GM15510 (cell line): ENCODE results near the gene GRIA1.

Source experiments
- POLR2A ChIP-seq: IDR thresholded peaks from 3 replicates; pipeline ENCODE4 v1.6.1; 2011; ENCODE audit warnings: borderline replicate concordance; ENCODE audit not compliant: insufficient read length; ENCODE audit errors: extremely low read depth

The GRIA1 gene

DNA sequence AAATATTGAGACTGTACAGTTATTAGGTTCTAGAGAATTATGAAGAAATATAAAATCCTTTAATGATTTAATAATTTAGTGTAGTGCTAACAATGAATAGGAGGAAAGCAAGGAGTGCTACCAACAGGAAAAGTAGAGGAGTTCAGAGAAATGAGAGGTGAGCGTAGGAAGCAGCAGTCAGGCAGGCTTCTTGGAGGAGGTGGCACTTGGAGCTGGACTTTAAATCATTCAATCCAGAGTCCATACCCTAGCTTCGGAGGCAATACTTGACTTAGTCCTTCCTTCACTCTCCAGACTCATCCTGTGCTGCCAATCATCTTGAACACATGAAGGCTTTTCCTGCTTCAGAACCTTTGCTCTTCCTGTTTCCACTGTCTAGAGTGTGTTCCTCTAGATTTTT is 254.3 kb downstream of the GRIA1 start:
- no peak for TF ChIP-seq POLR2A

DNA sequence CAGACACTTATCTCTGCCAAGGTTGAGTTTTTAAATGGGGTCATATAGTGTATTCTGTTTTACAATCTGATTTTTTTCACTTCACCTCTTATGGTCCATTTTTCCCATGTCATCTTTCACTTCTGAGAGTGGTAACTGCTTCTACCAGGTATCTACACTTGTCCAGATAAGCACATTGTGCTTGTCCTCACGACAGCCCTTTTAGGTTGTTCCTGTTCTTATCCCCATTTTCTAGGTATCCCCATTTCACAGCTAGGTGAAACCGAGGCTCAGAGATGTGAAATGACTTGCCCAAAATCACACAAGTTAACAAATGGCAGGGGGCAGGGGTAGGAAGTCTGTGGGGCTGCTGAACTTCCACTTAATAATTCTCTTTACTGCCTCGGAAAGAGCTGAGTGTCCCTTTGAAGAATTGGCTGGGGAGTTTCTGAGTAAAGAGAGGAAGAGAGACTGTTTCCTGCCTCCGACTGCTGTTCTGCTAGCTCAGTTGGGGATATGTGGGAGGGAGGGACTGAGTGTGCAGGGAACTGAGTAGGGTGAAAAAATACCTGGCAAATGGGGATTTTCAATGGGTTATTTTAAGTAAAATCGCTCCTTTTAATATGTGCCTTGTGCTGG is 255.4 kb downstream of the GRIA1 start:
- TF ChIP-seq POLR2A: no peak

DNA sequence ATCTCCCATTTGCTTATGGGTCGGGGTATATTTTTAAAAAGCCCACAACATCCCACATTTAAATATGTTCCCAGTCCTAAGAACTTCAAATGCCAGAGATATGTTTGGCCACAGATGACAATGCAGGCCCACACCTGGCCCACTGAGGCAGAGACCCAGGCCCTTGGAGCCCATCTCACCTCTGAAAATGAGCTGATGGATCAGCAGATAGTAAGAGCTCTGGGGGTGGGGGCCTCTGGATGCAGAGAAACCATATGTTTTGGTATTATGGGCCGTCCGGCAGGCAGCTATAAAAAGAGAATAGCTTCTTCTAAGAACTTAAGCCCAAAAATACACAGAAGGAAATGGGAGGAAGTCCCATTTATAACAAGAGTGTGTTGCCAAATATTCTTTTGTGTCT is 256.0 kb downstream of the GRIA1 start:
- no peak for TF ChIP-seq POLR2A

DNA sequence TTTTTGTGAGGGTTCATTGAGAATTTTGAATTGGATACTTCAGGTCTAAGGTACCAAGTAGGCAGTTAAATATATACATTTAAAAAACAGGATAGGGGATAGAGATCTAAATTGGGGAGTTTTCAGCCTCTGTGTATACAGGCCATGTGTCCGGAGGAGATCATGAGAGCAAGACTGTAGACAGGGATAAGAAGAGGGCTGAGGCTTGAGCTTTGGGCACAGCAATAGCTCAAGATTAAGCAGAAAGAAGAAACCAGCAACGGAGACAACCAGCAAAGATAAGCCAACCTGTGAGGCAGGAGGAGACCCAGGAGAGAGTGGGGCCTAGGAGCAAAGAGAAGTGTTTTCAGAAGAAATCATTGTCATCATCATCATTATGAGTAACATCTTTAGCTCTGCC is 258.4 kb downstream of the GRIA1 start:
- TF ChIP-seq POLR2A: no peak

DNA sequence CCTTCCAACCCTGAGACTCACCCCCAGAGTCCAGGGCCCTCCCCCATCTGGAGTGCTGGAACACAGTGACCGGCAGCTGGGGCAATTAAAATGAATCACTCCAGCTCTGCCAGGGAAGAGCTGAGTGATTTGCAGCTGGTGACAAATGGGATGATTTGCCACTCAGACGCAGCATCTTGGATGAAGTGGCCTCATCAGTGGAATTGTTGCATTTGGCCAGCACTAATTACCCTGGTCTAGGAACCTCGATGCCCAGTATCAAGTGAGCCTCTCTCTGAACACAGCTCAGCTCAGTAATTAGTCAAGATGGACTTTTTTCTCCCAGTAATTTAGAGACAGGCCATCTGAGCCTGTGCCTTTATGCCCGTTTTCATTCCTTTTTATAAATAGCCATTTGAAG is 259.5 kb downstream of the GRIA1 start:
- no peak for TF ChIP-seq POLR2A

DNA sequence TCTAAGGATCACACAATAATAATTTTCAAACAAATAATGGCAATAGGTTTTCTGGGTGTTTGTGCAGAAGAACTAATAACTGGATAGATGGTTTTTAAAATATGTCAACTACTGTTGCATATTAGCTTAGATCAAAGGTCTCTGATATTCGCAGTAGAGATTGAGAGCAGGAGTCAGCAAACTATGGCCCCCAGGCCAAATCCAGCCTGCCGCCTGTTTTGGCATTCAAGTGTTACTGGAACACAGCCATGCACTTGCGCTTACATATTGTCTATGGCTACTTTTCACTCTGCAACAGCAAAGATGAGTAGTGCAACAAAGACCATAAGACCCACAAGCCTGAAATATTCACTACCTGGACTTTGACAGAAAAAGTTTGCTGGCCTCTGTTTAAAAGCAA is 260.8 kb downstream of the GRIA1 start:
- no peak for TF ChIP-seq POLR2A

DNA sequence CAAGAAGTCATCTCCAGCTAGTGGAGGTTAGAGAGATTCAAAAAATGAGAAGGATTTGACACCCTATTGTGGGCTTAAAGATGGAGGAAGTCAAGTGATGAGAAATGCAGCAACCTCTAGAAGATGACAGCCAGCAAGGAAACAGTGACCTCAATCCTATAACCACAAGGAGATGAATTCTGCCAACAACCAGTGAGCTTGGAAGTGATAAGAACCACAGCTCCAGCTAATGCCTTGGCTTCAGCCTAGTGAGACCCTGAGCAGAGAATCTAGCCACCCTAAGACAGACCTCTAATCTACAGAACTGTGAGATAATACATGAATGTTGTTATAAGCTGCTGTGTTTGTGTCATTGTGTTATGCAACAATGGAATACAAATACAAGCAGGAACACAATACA is 262.4 kb downstream of the GRIA1 start:
- no peak for TF ChIP-seq POLR2A

DNA sequence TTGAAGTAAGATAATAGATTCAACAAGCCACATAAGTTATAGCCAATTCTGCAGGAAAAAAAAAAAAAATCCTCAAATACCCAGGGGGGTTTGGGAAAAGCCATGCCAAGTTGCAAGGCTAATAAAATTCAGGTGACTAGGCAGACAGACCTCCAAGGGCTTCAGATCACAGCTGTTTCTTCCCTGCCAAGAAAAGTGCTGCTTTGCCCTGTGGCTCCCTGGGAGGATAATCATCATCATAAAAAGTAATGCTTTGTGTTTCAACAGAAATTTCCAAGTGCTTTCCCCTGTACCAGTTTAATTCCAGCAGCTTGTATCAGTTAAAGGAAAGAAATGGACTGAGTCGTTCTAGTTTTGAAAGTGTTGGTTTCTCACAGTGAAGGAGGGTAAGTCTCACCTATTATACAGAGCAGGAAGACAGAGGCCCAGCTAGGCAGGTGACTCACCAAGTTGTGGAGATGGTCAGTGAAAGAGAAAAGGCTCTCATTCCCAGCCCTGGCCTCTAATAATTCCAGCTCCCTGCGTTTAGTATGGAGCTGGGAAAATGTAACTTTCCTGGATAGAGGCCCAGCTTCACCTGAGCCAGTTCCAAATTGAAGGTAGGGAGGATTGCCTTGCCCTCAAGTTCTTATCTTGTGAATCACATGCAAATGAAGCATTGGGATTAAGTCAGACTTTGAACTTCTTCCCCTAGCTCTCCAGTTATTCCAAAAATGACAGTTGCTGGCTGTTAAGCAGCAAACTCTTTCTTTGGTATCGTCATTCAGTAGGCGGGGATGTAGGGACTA is 263.4 kb downstream of the GRIA1 start:
- no peak for TF ChIP-seq POLR2A

DNA sequence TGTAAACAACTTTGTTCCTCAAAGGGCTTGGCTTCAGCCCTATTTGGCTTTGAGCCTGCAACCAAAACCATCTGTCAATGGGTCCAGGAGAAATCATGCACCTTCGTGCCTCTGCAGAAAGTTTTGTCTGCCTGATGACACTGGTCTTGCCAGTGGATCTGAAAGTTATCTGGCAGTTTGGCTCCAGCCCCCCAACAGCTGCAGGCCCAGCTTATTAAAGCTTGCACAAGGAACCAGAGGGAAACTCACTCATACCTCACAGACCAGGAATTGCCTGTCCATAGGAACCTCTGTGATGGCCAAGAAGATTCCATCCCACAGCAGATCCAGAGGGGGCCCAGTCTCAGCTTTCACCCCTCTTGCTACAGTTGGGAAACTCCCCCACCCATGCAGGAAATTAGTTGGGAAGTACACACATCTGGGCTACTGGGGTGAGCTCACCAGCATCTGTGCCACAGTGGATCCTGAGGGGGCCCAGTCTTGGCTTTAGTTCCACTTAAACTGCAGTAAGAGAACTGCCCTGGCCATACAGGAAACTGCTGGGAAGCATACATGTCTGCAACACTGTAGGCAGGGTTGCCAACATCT is 265.5 kb downstream of the GRIA1 start:
- TF ChIP-seq POLR2A: no peak

DNA sequence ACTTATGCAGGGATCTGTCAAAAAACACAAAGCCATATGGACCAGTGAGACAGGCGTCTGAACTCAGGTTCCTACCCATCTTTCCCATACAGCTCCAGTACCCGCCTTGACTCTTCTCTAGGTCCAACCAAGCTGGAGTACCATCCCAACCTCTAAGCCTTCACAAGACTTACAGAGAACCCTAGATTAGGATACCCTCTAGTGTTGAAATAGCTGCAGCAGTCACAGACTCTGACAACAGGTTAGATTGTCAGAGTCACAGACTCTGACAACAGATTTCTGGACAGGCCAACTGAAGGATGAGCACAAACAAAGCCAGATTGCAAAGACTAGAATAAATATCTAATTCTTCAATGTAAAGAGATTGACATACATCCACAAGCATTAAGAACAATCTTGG is 266.1 kb downstream of the GRIA1 start:
- TF ChIP-seq POLR2A: no peak

DNA sequence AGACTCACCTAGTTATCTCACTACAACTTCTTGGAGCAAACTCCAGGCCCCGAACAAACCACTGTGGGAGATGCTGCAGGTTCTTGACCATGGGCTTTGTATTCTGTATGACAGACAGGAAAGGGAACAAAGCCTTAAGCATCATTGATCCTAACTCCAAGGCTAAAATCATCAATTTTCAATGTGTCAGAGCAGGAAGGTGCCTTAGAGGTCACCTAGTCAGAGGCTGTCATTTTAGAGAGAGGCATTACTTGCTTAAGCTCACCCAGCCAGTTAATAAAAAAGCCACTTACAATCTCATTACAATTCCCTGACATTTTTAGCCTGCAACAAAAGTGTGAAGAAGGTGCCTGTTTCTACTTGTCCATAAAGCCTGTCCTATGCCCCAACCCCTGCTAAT is 275.5 kb downstream of the GRIA1 start:
- no peak for TF ChIP-seq POLR2A

DNA sequence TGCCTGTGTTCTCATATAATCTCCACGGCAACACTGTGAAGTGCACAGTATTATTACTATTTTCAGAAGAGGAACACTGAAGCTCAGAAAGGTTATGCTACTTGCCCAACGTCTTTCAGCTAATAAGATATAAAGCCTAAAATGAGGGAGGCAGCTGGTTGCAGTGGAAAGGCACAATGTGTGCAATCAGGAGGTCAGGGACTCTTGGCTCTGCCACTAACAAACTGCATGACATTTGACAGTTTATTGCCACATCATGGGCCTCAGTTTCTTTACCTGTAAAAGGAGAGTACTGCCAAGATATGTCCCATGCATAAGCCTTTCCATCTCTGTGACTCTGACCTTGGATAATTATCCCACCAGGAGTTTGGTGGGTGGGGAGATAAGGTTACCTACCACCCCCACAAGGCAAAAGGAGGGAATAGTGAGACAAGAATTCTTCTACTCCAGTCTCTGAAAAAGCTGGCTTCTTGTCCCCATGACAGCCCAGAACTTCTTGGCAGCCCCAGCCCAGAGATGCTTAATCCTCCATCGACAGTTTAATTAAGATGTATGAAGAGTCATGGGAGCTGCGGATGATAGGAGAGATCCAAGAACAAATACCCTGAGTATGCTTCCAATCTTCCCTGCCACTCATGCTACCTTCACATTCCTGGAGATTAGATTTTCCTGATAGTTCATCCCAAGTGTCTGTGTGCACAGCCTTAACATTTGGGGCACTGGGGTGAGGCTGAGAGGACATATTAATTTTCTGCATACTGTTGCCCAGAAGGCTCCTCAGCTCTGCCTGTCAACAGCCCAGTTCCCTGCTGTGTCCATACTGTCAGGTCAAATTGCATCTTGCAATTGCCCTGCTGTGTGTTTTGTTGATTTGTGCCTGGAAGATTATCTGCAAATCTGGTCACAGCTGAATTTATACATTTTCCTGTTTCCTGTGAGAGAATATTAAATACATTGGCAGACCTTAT is 277.0 kb downstream of the GRIA1 start:
- TF ChIP-seq POLR2A: no peak

DNA sequence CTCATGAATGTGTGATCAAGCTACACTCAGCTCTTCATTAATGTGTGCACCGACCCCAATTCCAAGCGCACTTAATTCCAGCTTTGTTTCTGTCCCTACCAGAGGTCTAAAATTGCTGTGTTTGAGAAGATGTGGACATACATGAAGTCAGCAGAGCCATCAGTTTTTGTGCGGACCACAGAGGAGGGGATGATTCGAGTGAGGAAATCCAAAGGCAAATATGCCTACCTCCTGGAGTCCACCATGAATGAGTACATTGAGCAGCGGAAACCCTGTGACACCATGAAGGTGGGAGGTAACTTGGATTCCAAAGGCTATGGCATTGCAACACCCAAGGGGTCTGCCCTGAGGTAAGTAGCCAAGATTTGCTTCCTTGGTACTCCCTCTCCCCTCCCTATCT is 279.6 kb downstream of the GRIA1 start:
- TF ChIP-seq POLR2A: no peak

DNA sequence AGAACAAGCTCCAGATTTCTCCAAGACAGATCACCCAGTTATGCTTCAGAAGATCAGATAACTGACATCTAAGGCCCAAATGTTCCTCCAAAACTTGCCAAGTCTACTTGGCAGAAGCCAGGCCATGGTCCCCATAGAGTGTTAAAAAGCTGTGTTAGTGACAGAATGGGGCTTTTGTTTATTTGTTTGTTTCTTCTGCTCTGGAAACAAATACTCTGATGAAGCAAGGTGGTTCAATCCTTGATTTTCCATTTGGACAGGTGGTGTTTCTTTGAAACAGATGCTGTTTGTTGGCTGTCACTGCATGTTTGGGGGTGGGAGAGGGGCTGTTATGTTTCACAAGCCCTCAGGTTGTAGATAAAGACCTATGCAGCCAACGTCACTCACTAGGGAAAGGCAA is 284.2 kb downstream of the GRIA1 start:
- TF ChIP-seq POLR2A: no peak

DNA sequence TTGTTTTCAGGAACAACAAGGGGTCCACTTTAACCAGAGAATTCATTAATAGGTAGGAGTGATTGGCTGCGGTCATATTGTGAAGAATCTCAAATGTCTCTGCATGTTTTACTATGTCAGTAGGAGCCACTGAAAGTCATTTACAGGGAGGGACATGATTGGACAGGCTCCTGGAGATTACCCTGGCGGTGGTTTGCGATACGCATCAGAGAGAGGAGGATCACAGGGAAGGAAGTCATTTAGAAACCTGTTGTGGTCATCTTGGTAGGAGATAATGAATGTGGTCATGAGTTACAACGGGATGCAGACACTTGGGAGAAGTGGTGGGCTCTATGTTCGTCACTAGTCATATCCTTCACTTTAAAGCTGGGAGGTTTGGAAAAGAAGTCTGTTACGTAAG is 285.5 kb downstream of the GRIA1 start:
- TF ChIP-seq POLR2A: no peak
